Heart left ventricle (tissue), 16 donors: ENCODE results near the gene MAD2L1. TPM values are rescaled to one million over a fixed set of nuclear protein-coding genes. Genes with fewer than 3 reads are reported as not detected.
"Not testable (repeated sequence)": the region's sequence is repeated elsewhere in the genome, so short reads cannot be mapped to it uniquely, and the experiment has no call there.

Experiments used
- ATAC-seq, 4 donors: fragments of 200-7000 bp; cut with Tn5 transposase; one replicate each; pipeline ENCODE4 v1.9.1; 2020 to 2022; ENCODE audit warnings: moderate library complexity in 4 of 4, mild to moderate bottlenecking in 3 of 4, moderate number of reproducible peaks in 1 of 4
- DNase-seq, 5 donors: peaks; one replicate each; pipeline ENCODE4 v3.0.0-alpha.2; 2020
- H3K27ac ChIP-seq, 12 donors: fragments of 200-600 bp; sonication (generic) in 4 of 12; one replicate each; pipeline versions ENCODE4 v1.5.0 to v1.8.0; 2016 to 2022; ENCODE audit warnings: mild to moderate bottlenecking in 2 of 12
- H3K27me3 ChIP-seq, 9 donors: fragments of 200-600 bp; sonication (generic) in 2 of 9; one replicate each; pipeline versions ENCODE4 v1.5.1 to v1.8.0; 2016 to 2022; ENCODE audit warnings: mild to moderate bottlenecking in 3 of 9
- H3K36me3 ChIP-seq, 9 donors: fragments of 200-600 bp; sonication (generic) in 2 of 9; one replicate each; pipeline versions ENCODE4 v1.5.0 to v1.8.0; 2018 to 2022; ENCODE audit warnings: mild to moderate bottlenecking in 2 of 9
- H3K4me1 ChIP-seq, 12 donors: fragments of 200-600 bp; sonication (generic) in 4 of 12; one replicate each; pipeline versions ENCODE4 v1.5.0 to v1.8.0; 2016 to 2022; ENCODE audit warnings: mild to moderate bottlenecking in 3 of 12
- H3K4me3 ChIP-seq, 12 donors: fragments of 200-600 bp; sonication (generic) in 4 of 12; one replicate each; pipeline versions ENCODE4 v1.5.0 to v1.8.0; 2017 to 2022; ENCODE audit warnings: mild to moderate bottlenecking in 9 of 12, moderate library complexity in 4 of 12
- H3K9me3 ChIP-seq, 12 donors: fragments of 200-600 bp; sonication (generic) in 4 of 12; one replicate each; pipeline versions ENCODE4 v1.5.0 to v1.8.0; 2016 to 2022; ENCODE audit warnings: mild to moderate bottlenecking in 1 of 12
- POLR2A ChIP-seq, 2 donors: fragments of 450-650 bp; IDR thresholded peaks; one replicate each; pipeline ENCODE4 v1.6.1; 2017; ENCODE audit warnings: antibody characterized with exemption in 2 of 2, mild to moderate bottlenecking in 2 of 2, moderate library complexity in 2 of 2
- WGBS, 4 donors: extraction: QIAGEN DNeasy Blood & Tissue Kit in 2 of 4; methylation state at CpG; one replicate each; pipeline versions ENCODE4 v1.1.5 to v1.1.7; 2013 to 2018; 5-methylcytosine and 5-hydroxymethylcytosine counted together
- intact Hi-C, 10 donors: fragments of 100-400 bp; cut with DNase I; formaldehyde crosslinking; loops; one replicate each; pipeline versions ENCODE4 v1.11.1 to v1.14.2; 2022
- polyA plus RNA-seq, 2 donors: library from polyadenylated mRNA; stranded (reverse); fragments of 200-250 nt; gene quantifications; one replicate each; pipeline ENCODE4 v1.2.3, GENCODE V29; 2013
- total RNA-seq, 9 donors: library from RNA; depleted of rRNA in 2 of 9; stranded (reverse); fragments of >200 nt in 2 of 9; fragmentation: NEBNext Ultra II Directional in 3 of 9; extraction: Animal tissue kit (Norgen Biotek cat#: 25700) in 3 of 9; gene quantifications; one replicate each; pipeline versions ENCODE4 v1.1.0 to v1.2.4, GENCODE V29; 2016 to 2023
- TF ChIP-seq, protein P1 (sequence below), 12 donors: fragments of 200-600 bp; sonication (generic) in 4 of 12; IDR thresholded peaks; one replicate each; pipeline versions ENCODE4 v1.5.0 to v1.8.0; 2018 to 2022; ENCODE audit warnings: antibody characterized with exemption in 12 of 12, mild to moderate bottlenecking in 5 of 12
- donor health status: ischemic (EF 13 %, LVEDD 7.1; RV severe dilation, severe dysfunction).
- donor health status: healthy with polysubstance abuse.
- donor health status: DM: no; HTN: yes; CAD: no.
- donor health status: DM: no; HTN: no; CAD: no.
- donor health status: ischemic (EF 25% LVEDD 6.9; RV normal size, moderate dysfunction).
- donor health status: ischemic (EF 25% LVEDD 5.7; RV mildly dilated, moderate dysfunction).
- donor health status: healthy.
- donor health status: DM: yes; HTN: yes; CAD: no.
- donor health status: ischemic (EF 35%, LVEDD 5.7; RV mildly dilated, moderate dysfunction).
- donor health status: nonischemic (EF 11% LVEDD 7.7; RV severe dilation, severe dysfunction).
- donor health status: DM: yes; HTN: yes; CAD: no.
- donor health status: PGD.
- donor health status: ischemic (EF 29% LVEDD 5.4; RV normal size, mild dysfunction).
- donor health status: nonischemic (EF 23%, LVEDD 6.1; RV moderate dilation, normal function).

The MAD2L1 gene
- total and polyA plus RNA-seq, 11 donors, result 0.44 to 6.0 (median 1.2) TPM

GRCh38 chr4:120070196-120070595 is 3.5 kb upstream of the MAD2L1 start:
- intact Hi-C loops, result loop anchor here in 7 of 10 donors (5.0 to 10.0 kb wide), 5 partner anchors 1022 to 1182 kb away; no protein-coding TSS in a partner anchor
- 59 to 85% (median 78%) methylated on average over 2 of the region's 2 CpGs for WGBS, 4 donors
- Histone ChIP-seq H3K4me1 (peaks cover 0 to 34% (median 15%) of the 10 kb centered on the region in 12 donors), H3K27ac (no peak overlapping the region), H3K36me3 (no peaks in the 10 kb centered on the region), H3K4me3 (no peak overlapping the region), H3K27me3 (no peaks in the 10 kb centered on the region), H3K9me3 (no peaks in the 10 kb centered on the region)
- TF ChIP-seq, protein P1, sequence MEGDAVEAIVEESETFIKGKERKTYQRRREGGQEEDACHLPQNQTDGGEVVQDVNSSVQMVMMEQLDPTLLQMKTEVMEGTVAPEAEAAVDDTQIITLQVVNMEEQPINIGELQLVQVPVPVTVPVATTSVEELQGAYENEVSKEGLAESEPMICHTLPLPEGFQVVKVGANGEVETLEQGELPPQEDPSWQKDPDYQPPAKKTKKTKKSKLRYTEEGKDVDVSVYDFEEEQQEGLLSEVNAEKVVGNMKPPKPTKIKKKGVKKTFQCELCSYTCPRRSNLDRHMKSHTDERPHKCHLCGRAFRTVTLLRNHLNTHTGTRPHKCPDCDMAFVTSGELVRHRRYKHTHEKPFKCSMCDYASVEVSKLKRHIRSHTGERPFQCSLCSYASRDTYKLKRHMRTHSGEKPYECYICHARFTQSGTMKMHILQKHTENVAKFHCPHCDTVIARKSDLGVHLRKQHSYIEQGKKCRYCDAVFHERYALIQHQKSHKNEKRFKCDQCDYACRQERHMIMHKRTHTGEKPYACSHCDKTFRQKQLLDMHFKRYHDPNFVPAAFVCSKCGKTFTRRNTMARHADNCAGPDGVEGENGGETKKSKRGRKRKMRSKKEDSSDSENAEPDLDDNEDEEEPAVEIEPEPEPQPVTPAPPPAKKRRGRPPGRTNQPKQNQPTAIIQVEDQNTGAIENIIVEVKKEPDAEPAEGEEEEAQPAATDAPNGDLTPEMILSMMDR (IDR thresholded peaks at IDR 0.05), result no peak
- TF ChIP-seq POLR2A (IDR thresholded peaks at IDR 0.05), result no peak
- ATAC-seq (no peak), DNase-seq (no peak)

DNA sequence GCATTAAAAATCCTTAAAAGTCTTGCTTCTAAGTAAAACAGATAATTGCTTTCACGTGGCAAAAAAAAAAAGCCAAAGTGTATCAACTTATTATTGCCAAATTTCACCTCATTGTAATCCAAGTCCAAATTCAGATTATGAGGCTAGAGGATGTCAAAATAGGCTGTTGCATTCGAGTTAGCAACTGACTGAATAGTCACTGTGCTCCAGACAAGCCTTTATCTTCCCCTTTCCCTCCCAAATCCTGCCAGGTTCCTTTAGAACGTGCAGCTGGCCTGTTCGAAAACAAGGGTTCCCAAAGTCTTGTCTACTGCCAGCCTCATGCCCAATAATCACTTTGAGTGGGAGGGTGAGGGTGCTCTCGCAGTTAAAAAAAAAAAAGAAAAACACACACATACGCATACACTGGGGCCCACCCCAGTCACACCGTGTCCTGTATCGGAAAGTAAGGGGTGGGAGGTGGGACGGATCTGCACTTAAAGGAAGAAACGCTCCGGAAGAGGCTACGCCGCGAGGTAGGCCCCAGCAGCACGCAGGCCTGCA is 603 bp downstream of the MAD2L1 start:
- no peaks in the 10 kb centered on the region for H3K36me3 ChIP-seq
- WGBS, 4 donors, result 1 to 2% (median 1%) methylated on average over 15 of the region's 15 CpGs
- peak overlapping the region; percentile 47 to 81 (median 69) for H3K4me3 ChIP-seq
- TF ChIP-seq, protein P1 (IDR thresholded peaks at IDR 0.05), result no peak
- TF ChIP-seq POLR2A (IDR thresholded peaks at IDR 0.05), result no peak
- ATAC-seq (no peak), DNase-seq (no peak)
- H3K27ac ChIP-seq, result peak overlapping the region in 7 of 12 donors; percentile 88 to 99 (median 95)
- no peaks in the 10 kb centered on the region for H3K9me3 ChIP-seq
- H3K4me1 ChIP-seq, result peaks cover 0 to 35% (median 15%) of the 10 kb centered on the region in 12 donors
- intact Hi-C loops, result no loop called here
- no peaks in the 10 kb centered on the region for H3K27me3 ChIP-seq

GRCh38 chr4:120064887-120065286 is 1.8 kb downstream of the MAD2L1 start:
- TF ChIP-seq POLR2A (IDR thresholded peaks at IDR 0.05), result no peak
- TF ChIP-seq, protein P1 (IDR thresholded peaks at IDR 0.05), result no peak
- H3K36me3 ChIP-seq, result peaks cover 0 to 8% (median 0%) of the 10 kb centered on the region in 9 donors
- H3K4me1 ChIP-seq, result peaks cover 0 to 35% (median 15%) of the 10 kb centered on the region in 12 donors
- no peaks in the 10 kb centered on the region for H3K27me3 ChIP-seq
- DNase-seq, result no peak
- H3K9me3 ChIP-seq, result no peaks in the 10 kb centered on the region
- no peak overlapping the region for H3K4me3 ChIP-seq
- 52 to 66% (median 59%) methylated on average over 5 of the region's 5 CpGs for WGBS, 4 donors
- ATAC-seq, result no peak
- intact Hi-C loops, result no loop called here
- H3K27ac ChIP-seq, result no peak overlapping the region

- H3K36me3 ChIP-seq, H3K4me3 ChIP-seq, intact Hi-C loops, H3K9me3 ChIP-seq, ATAC-seq, H3K27ac ChIP-seq, H3K27me3 ChIP-seq, DNase-seq: not testable (repeated sequence)
- H3K4me1 ChIP-seq, result peaks cover 0 to 29% (median 15%) of the 10 kb centered on the region in 12 donors
- WGBS, 4 donors, result 87 to 90% (median 90%) methylated on average over 9 of the region's 9 CpGs
Observed at GRCh38 chr4:120063711-120064110, 2.9 kb downstream of the MAD2L1 start.
